Stomach (tissue), 19 donors: ENCODE results near the gene ERC2. TPM values are rescaled to one million over a fixed set of nuclear protein-coding genes. Genes with fewer than 3 reads are reported as not detected.
"Not testable (repeated sequence)": the region's sequence is repeated elsewhere in the genome, so short reads cannot be mapped to it uniquely, and the experiment has no call there.

Experiments used
- DNase-seq, 2 donors: peaks; one replicate each; pipeline versions ENCODE4 v3.0.0 to v3.0.0-alpha.2; 2013 to 2019
- H3K27ac ChIP-seq, 5 donors: fragments of 200-600 bp in 4 of 5; sonication (generic) in 4 of 5; one replicate each; pipeline ENCODE4 v1.5.1; 2013 to 2019; ENCODE audit warnings: mild to moderate bottlenecking in 1 of 5, moderate library complexity in 1 of 5
- H3K27me3 ChIP-seq, 3 donors: fragments of 200-600 bp; sonication (generic); one replicate each; pipeline ENCODE4 v1.5.1; 2017 to 2019; ENCODE audit warnings: mixed run types in 1 of 3
- H3K36me3 ChIP-seq, 4 donors: fragments of 200-600 bp; sonication (generic); 1 replicate in 3 of 4; 2 replicates in 1 of 4; pipeline ENCODE4 v1.5.1; 2016 to 2019
- H3K4me1 ChIP-seq, 4 donors: fragments of 200-600 bp; sonication (generic); one replicate each; pipeline ENCODE4 v1.5.1; 2016 to 2019
- H3K4me3 ChIP-seq, 4 donors: fragments of 200-600 bp; sonication (generic) in 3 of 4; one replicate each; pipeline ENCODE4 v1.5.1; 2016 to 2019; ENCODE audit warnings: mild to moderate bottlenecking in 1 of 4
- H3K9me3 ChIP-seq, 4 donors: fragments of 200-600 bp; sonication (generic); one replicate each; pipeline ENCODE4 v1.5.1; 2016 to 2019
- CTCF ChIP-seq, 7 experiments: fragments of 450-650 bp in 4 of 7; fragments of 200-600 bp in 3 of 7; sonication (generic) in 3 of 7; IDR thresholded peaks; one replicate each; pipeline ENCODE4 v1.5.1; 2016 to 2019; ENCODE audit warnings: antibody characterized with exemption in 7 of 7, control low read depth in 2 of 7, mild to moderate bottlenecking in 1 of 7
- EP300 ChIP-seq: sonication (generic); formaldehyde crosslinking; IDR thresholded peaks from one replicate; pipeline ENCODE4 v1.6.1; 2017; ENCODE audit warnings: antibody characterized with exemption
- POLR2A ChIP-seq, 4 donors: fragments of 450-650 bp; IDR thresholded peaks; one replicate each; pipeline ENCODE4 v1.6.1; 2016; ENCODE audit warnings: antibody characterized with exemption in 4 of 4, control low read depth in 2 of 4, mild to moderate bottlenecking in 1 of 4, moderate library complexity in 1 of 4
- POLR2AphosphoS5 ChIP-seq, 3 donors: sonication (generic); formaldehyde crosslinking; IDR thresholded peaks; one replicate each; pipeline ENCODE4 v1.6.1; 2016; ENCODE audit warnings: antibody characterized with exemption in 3 of 3
- WGBS, 5 donors: extraction: QIAGEN DNeasy Blood & Tissue Kit in 3 of 5; methylation state at CpG; one replicate each; pipeline versions ENCODE4 v1.1.5 to v1.1.7; 2013 to 2018; 5-methylcytosine and 5-hydroxymethylcytosine counted together
- intact Hi-C: fragments of 100-400 bp; cut with DNase I; formaldehyde crosslinking; loops from one replicate; pipeline ENCODE4 v1.15.1; 2023; ENCODE audit warnings: low total_unique reads
- long read RNA-seq, 10 donors: transcript quantifications; one replicate each; lab custom pipeline, GENCODE V29; 2026
- polyA plus RNA-seq, 3 donors: library from polyadenylated mRNA; stranded (reverse); fragments of 200-250 nt; gene quantifications; one replicate each; pipeline ENCODE4 v1.2.3, GENCODE V29; 2013
- total RNA-seq, 5 donors: library from RNA; depleted of rRNA; stranded (reverse); fragments of >200 nt; gene quantifications; one replicate each; pipeline versions ENCODE4 v1.1.0 to v1.2.3, GENCODE V29; 2014 to 2016
- donor health status: healthy with polysubstance abuse.
- donor health status: Bipolar disorder and iron deficiency.
- donor health status: healthy.

ERC2 gene
- 1 to 10 TPM in 3 of 5 donors, under 1 TPM in 1, not detected in 1; 0.87 to 3.1 (median 2.4) TPM for total RNA-seq
- under 1 TPM in 2 of 3 donors, not detected in 1; 0.43 to 0.44 TPM for polyA plus RNA-seq
- long read RNA-seq, donor 1, result 0 reads
- long read RNA-seq, donor 2, result 0 reads
- long read RNA-seq, donor 3, result 0 reads
- long read RNA-seq, donor 4, result 0 reads
- long read RNA-seq, donor 5, result 0 reads
- long read RNA-seq, donor 6, result 0 reads
- long read RNA-seq, donor 7, result 0 reads
- long read RNA-seq, donor 8, result 0 reads
- long read RNA-seq, donor 9, result 0 reads
- long read RNA-seq, donor 10, result 0 reads

DNA sequence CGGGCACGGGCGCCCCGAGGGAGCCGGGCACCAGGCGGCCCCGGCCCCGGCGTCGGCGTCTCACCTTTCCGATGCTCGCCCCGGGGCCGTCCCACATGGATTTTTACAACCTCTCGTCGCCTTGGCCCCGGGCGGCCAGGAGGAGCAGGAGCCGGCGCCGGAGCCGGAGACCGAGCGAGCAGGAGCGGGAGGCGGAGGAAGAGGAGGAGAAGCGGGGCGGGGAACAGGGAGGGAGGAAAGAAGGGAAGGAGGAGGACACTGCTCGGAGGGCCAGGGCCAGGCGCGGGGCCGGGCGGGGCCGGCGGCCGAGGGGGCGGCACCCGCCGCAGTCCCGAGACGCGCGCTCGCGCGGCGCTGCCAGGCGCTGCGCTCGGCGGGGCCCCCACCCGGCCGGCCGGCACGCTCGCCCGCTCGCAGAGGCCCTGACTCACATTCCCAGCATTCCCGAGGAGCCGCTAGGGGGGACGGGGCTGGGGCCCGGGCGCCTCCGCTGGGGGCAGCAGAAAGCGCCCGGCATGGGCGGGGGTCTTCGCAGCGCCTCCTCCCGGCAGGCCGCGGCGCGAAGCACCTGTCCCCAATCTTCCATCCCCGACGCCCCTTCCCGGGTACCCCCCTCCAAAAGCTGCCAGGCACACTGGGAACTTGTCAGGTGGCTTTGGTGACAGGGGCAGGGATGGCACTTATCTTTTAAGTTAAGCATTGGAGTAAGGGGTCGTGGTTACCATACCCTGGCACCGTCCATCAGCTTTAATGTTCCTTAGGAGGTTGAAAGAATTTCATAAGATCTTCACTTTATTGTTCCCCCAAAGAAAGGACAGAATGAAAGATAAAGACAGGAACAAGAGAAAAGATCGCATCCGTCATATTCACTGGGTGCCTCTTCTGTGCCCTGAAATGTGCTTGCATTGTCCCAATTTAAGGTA, at the start of gene ERC2:
TSS of gene ERC2 (minus strand) at position 284 of the 923 bp plus-strand sequence.
- Histone ChIP-seq H3K27ac (no peak within 1 kb of the TSS), H3K9me3 (no peaks in the 10 kb centered on the region), H3K27me3 (peaks cover 0 to 55% (median 38%) of the 10 kb centered on the region in 3 donors), H3K4me1 (peaks cover 5 to 21% (median 17%) of the 10 kb centered on the region in 4 donors), H3K4me3 (peak within 1 kb of the TSS; percentile 54 to 62 (median 58)), H3K36me3 (no peaks in the 10 kb centered on the region)
- 5 to 8% (median 6%) methylated on average over 27 to 81 of the region's 82 CpGs for WGBS, 5 donors
- peak; percentile 41 to 78 for DNase-seq
- intact Hi-C loops, result no loop called here
- TF ChIP-seq CTCF (IDR thresholded peaks at IDR 0.05) (no peak), POLR2AphosphoS5 (IDR thresholded peaks at IDR 0.05) (no peak)

DNA sequence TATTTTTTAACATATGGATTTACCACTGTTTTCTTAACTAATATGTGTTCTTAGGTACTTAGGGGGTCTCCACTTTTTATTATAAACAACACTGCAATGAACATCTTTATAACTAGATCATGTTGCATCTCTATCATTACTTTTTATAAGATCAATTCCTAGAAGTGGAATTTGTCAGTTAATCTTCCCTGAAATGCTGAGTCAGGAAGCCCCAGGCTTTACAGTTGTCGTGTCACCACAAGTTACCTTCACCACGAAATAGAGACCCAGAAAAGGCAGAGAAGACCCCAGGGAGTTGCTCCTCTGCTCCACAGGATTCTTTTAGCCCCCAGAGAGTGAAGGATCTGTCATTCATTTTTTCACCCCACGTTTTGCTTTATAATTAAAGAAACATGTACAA, 34.5 kb upstream of the ERC2 start:
- Histone ChIP-seq H3K27ac (no peak overlapping the region), H3K4me1 (no peaks in the 10 kb centered on the region), H3K4me3 (no peak overlapping the region), H3K36me3 (no peaks in the 10 kb centered on the region), H3K27me3 (peaks cover 0 to 9% (median 0%) of the 10 kb centered on the region in 3 donors), H3K9me3 (no peaks in the 10 kb centered on the region)
- intact Hi-C loops, result no loop called here
- TF ChIP-seq EP300, result no peak
- no peak for TF ChIP-seq POLR2A (IDR thresholded peaks at IDR 0.05)
- TF ChIP-seq CTCF (IDR thresholded peaks at IDR 0.05), result no peak
- TF ChIP-seq POLR2AphosphoS5 (IDR thresholded peaks at IDR 0.05), result no peak
- DNase-seq, result no peak
- 38 to 51% (median 45%) methylated on average over 3 of the region's 3 CpGs for WGBS, 5 donors

GRCh38 chr3:56496376-56496775, 28.1 kb upstream of the ERC2 start:
- 26 to 58% (median 41%) methylated on average over 5 of the region's 5 CpGs for WGBS, 5 donors
- H3K9me3 ChIP-seq, H3K4me3 ChIP-seq, H3K36me3 ChIP-seq, H3K27ac ChIP-seq, H3K4me1 ChIP-seq, intact Hi-C loops: not testable (repeated sequence)
- peaks cover 0 to 30% (median 0%) of the 10 kb centered on the region in 3 donors for H3K27me3 ChIP-seq
- DNase-seq, result peak in 1 of 2 donors; percentile 12

GRCh38 chr3:56494679-56495322, 26.5 kb upstream of the ERC2 start:
- no peak overlapping the region for H3K4me3 ChIP-seq
- H3K9me3 ChIP-seq, result no peaks in the 10 kb centered on the region
- 2 to 7% (median 4%) methylated on average over 5 of the region's 5 CpGs for WGBS, 5 donors
- TF ChIP-seq EP300, result no peak
- no peak for TF ChIP-seq POLR2A (IDR thresholded peaks at IDR 0.05)
- TF ChIP-seq CTCF (IDR thresholded peaks at IDR 0.05), result peak in 5 of 7 experiments; percentile 61 to 91 (median 80)
- peak in 2 of 3 donors; percentile 25 to 72 for TF ChIP-seq POLR2AphosphoS5 (IDR thresholded peaks at IDR 0.05)
- DNase-seq, result peak; percentile 78 to 95
- peaks cover 0 to 36% (median 0%) of the 10 kb centered on the region in 3 donors for H3K27me3 ChIP-seq
- intact Hi-C loops, result no loop called here
- no peaks in the 10 kb centered on the region for H3K36me3 ChIP-seq
- H3K27ac ChIP-seq, result no peak overlapping the region
- no peaks in the 10 kb centered on the region for H3K4me1 ChIP-seq
